Activated CD4-positive, alpha-beta T cell treated with anti-CD3 and anti-CD28 coated beads for 48 hours (primary cell): Measurements from ENCODE around the gene DDX54.

Experiments used
- DNase-seq: peaks from one replicate; pipeline ENCODE4 v3.0.0-alpha.2; 2020

The DDX54 gene

DNA sequence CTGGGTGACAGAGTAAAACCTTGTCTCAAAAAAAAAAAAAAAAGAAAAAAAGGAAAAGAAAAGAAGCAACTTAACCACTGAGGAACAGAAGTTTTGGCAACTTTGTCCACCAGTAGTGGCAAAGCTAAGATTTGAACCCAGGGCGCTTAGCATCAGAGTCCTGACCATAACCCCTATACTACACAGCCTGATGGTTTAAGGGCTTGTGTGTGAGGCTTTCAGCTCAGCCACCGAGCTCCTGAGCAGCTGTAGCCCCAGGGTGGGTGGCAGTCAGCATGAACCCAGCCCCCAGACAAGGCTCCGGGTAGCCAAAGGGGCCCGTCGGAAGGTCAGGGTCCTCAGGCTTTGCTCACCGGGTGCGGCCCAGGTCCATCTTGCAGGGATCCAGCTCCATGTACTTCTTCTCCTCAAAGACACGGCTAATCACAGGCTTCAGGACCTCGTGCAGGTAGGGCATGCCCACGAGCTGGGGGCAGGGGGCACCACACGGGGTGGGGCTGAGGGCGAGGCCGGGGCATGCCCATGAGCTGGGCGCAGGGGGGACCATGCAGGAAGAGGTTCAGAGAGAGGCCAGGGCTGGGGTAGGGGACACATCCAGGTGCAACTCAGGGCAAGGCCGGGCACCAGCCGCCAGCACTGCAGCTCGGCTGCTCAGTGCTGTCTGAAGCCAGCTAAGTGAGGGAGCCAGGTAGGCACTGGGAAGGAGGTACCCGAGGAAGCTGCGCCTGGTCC is 70.7 kb downstream of the DDX54 start:
- DNase-seq, result no peak

DNA sequence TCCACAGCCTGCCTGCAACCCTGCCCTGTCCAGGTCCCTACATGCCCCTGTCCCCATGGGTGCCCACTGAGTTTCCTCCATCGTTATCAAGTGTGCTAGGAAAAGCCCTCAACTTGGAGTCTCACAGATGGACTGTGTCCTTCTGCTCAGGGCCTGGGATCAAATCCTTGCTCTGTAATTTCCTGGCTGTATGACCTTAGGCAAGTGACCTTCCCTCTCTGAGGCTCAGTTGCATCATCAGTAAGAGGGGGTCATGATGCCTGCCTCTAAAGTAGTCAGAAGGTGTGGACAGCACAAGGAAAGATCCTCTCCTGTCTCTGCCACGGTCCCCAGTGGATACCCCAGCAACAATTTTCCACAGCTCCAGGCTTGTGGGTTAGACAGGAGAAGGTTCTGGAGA is 71.9 kb downstream of the DDX54 start:
- DNase-seq, result no peak

DNA sequence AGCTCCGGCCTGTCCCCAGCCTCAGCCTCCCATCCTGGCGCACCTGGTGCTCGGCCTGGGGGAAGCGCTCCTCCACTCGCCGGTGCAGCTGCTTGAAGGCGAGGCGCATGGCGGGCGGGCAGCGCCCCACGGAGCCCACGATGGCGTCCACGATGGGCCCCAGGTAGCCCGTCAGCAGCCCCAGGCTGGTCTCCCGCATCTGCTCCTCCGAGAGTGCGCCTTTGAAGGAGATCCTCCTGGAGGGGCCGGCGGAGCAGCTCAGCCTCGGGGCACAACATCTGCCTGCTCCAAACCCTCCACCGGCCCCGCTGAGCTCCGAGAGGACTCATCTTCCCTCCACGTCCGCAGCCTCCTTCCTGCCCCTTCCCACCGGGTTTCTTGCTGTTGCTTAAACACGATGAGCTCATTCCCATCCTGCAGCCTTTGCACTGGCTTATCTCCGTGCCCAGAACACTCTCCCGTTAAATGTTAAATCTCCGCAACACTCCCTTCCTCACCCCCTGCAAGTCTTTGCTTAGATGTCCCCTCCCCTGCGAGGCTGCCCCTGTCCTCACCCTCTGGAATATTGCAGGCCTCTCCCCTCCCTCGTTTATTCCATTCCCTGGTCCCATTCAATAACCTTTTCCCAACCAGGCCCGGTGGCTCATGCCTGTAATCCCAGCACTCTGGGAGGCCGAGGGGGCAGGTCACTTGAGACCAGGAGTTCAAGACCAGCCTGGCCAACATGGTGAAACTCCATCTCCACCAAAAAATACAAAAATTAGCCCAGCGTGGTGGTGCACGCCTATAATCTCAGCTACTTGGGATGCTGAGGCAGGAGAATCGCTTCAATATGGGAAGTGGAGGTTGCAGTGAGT is 73.0 kb downstream of the DDX54 start:
- no peak for DNase-seq

DNA sequence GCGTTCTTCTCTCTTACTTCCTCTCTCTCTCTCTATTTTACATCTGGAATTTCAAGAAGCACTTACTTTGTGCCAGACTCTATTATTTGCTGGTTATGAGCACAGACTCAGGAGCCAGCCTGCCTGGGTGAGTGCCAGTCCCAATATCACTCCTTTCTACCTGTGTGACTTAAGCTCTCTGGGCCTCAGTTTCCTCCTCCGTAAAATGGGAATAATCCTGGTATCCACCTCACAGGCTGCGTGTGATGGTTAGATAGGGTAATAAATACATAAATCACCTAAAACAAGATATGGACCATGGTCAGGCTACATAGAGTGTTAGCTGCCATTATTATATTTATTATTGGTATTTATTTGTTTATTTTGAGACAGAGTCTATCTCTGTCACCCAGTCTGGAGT is 74.0 kb downstream of the DDX54 start:
- DNase-seq, result no peak

DNA sequence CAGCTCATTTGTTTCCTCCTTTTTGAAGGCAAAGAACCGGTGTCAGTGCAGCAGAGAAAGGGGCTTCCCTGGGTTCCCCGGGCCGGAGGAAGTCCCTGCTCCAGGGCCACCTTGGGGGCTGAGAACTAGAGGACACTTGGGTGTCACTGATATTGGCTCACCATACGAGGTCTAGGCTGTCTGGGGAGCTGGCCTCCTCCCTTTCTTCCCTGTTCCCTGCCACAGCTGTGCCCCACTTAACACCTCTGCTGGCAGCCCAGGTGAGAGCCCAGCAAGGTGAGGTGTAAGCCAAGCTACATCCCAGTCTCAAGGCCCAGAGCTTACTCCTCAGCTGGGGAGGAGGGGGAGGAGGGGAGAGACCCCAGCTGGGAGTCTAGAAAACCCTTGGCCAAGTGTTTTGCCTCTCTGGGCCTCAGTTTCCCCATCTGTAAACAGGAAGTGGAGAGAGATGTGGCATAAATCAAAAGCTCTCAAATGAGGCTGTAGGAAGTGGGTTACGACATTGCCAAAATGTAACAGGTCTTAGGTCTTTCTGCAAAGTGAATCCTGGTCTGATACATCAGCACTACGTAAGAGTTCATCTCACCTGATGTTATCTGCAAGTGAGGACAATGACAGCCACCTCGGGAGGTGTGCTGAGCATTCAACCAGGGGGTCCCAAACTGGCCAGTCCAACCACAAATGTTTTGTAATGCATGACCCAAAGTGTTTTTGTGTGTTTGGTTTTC is 75.2 kb downstream of the DDX54 start:
- no peak for DNase-seq

DNA sequence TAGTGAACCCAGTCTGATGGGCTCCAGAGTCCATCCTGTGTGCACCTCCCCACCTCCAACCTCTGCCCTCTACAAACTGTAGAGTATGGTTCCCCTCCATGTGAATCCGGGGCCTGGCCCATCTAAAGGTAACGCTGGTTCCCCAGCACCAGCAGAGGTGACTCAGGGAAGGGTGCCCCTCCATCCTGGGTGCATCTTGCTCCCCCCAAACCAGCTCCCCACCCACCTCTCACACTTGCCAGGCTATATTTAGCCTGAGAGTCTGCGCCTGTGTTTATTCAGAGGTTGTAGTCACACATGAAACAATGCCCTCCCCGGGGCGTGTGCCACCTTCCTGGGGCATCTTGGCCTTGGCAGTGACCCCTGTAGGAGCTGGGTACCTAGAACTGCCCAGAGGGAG is 75.9 kb downstream of the DDX54 start:
- no peak for DNase-seq

DNA sequence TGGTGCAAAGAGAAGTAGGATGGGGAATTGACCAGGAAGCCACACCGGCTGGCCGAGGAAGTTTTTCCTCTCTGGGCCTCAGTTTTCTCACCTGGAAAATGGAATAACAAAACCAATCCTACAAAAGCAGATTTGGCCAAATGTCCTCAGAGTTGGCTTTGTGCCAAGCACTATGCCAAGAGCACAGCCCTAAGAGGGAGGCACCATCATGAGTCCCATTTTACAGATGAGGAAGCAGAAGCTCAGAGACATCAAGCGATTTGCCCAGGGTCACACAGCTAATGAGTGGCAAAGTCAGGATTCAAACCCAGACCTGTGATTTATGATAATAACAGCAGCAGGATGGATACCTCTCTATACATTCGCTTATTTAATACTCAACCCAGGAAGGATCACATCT is 77.0 kb downstream of the DDX54 start:
- DNase-seq, result no peak
